ENCODE data around the gene DSTN.

The DSTN gene

GRCh38 chr20:17640146-17640874, 70.4 kb downstream of the DSTN start:
- no peak for DNase-seq

GRCh38 chr20:17640875-17641378, 71.1 kb downstream of the DSTN start:
- no peak for DNase-seq

- no peak for DNase-seq
Observed at GRCh38 chr20:17641520-17641964, 71.7 kb downstream of the DSTN start.

DNA sequence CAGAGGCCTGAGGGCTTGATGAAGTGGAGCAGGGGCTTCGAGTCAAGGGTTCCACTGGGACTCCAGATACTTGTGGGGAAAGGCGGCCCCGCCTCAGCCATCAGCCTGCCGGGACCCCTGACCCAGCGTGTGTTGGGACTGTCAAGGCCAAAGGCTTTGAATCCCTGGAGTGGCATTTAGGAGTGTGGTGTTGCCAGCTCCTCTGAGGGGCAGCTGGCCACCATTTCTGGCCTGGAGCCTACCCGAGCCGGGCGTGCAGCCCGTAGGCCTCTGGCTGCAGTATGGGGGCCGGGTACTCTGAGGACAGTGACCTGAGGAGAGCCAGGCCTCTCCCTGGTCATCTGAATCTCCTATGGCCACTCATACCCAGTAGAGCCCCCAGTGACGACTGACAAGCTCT, 72.1 kb downstream of the DSTN start:
- DNase-seq: no peak

DNA sequence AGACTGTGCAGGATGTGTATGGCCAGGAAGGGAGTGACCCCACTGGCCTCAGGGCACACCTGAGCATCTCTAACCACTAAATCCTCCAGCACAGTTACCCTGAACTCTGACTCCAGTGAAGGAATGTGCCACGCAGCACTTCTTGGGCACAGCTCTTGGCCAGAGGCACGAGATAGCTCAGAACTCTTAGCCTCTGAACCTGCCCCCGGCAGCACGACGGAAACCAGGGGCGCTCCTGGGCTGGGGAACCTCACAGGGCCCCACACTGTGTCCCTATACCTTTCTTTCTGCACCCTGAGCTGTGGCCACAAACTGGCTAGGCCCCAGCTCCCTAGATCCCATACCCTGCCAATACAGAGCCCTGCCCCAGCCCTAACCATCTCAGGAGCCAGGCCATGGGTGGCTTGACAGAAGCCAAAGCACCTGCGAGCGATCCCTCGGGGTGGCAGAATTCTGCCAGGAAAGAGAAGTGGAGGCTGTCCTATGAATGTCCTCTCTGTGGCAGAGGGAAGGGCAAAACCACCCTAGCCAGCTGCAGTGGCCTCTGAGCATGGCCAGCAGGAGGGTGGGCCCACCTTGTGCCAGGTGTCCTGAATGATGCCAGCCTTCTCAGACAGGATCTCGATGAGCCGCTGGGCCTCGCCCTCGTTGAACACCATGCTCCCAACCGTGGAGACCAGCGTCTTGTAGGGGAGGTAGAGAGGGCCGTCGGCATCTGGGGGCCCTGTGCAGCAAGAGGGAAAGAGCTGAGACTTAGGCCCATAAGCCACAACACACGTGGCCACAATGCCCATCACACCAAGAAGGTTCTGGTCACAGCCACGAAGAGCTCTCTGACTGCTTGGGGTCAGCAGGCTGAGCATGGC, 72.8 kb downstream of the DSTN start:
- DNase-seq: no peak

DNA sequence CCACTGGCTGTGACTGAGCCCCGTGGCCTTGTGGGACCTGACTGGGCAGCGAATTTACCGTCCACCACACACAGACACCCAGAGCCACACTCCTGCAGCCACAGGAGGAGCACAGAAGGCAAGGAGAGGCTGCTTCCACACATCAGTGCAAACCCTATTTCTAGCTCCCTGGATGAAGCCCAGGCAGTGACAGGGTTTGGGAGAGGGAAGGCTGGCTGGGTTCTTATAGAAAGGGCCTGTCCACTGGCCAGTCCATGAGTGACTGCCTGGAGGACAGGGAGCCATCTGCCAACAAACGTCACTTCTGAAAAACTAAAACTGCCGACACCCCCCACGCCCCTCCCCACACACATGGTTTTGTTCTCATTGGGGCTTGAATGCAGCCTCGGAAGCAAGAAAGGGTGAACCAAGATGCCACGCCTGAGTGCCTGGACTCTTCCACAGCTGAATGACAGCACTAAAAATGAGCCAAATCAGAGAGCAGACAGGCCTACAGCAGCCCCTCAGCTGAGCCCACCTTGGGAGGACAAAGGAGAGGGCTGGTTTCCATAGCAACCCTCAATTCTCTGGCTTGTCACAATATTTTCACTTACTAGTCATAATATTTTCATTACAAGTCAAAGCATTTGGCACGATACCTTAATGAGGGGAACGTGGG, 73.8 kb downstream of the DSTN start:
- DNase-seq: no peak

DNA sequence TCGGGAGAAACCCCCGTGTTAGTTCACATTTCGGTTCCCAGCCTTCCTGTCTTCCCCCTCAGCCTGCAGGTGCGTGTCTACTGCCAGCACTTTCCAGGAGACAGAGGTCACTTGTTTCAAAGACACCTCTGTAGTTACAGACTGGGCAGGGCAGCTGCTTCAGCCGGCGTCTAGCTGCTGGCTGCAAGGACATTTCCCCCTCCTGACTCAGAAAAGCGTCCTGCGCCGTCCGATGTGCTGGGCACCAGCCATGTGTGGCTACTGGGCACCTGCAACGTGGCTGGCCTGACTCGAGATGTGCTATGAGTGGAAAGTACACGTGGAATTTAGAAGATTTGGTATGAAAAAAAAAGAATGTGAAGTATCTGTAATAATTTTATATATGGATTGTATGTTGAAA, 74.6 kb downstream of the DSTN start:
- no peak for DNase-seq

DNA sequence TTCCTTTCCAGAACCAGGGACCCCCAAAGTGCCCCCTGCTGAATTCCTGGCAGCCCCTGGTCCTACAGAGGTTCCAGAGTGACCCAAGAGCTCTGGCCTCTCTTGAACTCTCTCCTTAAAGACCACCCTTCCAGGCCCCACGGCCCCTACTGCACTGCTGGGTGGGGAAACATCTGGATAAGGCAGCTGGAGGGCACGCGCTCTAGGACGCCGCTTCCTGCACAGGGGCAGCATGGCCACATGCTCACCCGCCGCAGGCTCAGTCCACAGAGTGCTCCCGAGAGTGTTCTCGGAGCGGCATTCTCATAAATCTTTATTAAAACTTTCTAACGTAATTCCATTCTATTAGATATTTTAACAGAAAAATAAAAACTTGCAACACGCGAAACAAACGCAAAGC, 75.1 kb downstream of the DSTN start:
- no peak for DNase-seq

DNA sequence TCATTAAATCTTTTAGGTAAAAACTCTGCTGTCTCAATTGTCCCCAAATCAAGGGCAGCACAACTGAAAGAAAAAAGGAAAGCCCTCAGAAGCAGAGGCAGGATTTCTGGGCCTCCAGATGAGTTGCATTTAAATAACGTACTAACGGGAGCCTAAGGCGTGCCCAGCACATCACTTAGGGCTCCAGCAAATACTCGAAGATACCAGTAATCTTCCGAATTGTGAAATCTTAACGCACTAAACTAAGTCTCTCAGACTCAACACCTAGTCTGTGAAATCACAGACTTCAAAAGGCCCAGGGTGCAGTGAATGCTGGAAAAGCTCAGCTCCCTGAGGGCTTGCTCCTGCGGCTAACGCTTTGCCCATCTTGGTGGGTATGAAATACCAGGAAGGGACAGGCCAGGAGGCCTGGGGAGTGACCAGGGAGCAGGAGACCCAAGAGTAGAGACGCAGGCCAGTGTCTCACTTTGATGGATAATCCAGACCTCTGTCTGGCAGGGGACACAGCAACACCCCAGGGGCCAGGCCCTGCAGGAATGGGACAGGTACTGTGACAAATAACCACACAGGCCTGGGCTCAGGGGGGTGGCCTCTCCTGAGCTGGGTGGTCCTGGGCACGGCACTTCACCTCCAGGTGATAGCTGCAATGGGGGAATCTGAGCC, 75.8 kb downstream of the DSTN start:
- DNase-seq: no peak

DNA sequence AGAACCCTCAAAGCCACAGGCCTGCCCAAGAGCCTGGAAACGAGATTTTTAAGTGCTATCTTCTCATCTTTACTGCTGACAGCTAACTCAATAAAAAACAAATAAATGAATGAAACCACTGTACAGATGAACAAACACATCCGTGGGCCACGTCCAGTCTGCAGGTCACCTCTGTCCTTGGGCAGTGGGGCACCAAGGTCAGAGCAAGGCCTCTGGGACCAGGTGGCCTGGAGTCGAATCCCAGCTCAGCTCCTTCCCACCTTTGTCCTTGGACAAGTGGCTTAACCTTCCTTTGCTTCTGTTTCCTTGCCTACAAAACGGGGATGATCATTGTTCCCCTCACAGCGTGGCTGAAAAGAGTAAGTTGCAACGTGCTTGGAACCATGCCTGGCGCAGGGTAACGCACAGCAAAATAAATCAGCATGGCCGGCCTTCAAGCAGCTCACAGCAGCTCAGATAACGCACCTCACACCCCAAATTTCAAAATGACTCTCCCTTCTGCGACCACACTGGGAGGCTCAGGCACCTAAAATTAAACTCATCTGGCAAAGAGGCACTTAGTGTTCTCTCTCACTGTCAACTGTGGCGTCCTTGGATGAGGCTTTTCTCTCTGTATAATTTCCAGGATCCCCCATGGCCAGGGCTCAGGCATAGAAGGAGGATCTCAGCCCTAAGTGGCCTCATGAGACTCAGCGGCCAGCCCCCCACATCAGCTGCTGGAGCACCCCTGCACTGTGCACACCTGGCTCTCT, 76.5 kb downstream of the DSTN start:
- DNase-seq: no peak

- no peak for DNase-seq
Observed at GRCh38 chr20:17646961-17647301, 77.1 kb downstream of the DSTN start.

GRCh38 chr20:17647391-17648314, 77.8 kb downstream of the DSTN start:
- DNase-seq: no peak

GRCh38 chr20:17648315-17648646, 78.4 kb downstream of the DSTN start:
- DNase-seq: no peak

DNA sequence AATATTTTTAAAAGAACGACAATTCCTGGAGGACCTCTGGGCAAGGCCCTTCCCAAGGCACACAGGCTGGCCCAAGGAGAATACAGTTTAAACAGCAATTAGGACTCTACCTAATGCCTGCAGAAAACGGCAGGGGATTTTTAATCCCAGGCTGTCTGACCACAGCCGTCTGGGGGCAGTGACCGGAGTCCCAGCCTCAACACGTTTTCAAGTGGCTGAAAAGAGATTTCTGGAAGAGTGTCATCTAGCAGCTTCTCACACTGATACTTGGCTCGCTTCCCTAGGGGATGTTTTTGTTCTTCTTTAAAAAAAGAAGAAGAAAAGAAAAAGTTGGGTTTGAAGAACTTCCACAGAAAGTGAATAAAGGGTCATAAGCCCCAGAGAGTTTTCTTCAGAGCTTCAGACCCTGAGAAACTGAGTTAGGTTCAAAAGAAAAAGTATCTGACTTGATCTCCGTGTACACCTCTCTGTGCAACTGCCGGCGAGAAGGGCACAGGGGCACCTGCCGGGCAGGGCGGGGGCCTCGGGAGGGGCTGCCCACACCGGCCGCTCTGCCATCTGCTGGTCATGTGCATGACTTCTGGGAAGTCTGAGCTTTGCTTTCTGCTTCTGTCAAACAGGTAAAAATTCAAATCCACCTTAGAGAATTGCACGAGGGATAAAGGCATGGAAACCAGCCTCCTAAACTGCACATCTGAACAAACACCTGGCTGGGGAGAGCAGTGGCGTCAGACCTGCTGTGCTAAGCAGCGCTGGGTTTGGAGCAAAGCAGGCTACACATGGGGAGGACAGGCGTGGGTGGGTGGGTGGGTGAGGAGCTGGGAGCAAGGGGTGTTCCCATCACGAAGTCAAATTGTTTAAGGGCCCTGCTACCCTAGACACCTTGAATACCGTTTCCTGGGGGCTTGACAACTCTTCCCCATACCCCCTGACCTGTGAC, 79.2 kb downstream of the DSTN start:
- DNase-seq: peak; percentile 57

DNA sequence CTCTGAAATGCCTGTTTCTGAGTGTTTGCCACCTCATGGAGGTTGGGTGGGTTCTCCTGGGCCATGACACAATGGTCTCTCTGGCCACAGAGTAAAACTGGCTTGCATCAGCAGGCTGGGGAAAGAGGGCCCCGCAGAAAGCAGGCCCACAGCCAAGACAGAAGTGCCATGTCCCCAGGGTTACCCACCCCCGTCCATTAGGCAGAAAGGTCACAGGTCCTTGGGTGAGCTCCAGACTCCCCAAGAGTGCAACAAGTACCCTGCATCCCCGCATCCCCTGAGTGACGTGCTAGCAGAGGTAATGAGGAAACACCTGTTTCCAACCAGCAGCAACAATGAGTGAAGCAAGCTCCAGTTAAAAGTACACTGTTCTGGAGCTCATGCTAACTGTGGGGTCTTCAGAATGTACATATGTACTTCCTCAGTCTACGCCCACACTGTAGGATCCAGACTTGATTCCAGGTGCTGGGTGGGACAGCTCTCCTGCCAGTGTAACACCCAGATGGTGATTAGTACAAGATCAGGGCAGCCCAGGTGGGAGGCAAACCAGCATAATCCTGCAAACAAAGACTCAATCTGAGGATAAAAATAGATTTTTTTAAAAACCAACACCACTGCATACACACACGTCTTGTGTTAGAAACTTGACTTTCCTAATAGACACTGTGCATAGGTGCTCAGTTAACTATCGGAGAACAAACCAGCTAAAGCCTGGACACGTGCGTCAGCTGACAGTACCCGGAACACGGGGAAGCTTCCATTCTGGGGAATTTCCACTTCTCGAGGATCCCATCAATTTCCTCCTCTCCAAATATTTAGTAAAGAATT, 80.6 kb downstream of the DSTN start:
- no peak for DNase-seq

DNA sequence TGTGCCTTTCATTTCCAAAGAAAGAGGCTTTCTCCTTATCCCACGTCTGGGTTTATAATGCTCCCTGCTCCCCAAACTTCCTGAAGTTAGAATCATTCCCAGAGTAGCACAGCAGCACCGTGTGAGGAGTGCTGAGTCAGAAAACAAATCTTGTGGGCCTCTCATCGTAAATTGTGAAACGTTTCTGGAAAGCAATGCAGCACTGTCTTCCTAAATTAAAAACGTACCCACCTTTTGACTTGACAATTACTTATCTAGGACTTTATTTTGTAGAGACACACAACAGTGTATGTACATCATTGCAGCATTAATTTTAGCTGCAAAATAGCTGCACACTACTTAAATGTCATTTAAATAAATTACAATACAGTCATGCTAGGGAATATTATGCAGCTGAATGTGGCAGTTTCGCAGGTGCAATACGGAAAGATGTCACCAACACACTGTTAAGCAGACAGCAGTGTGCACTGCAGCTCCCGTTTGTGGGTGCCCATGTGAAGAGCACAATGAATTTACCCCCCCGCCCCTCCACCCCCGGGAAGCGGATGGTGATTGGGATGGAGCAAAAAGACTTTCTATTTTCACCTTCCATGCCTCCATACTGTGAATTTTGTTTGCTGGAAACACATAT, 81.4 kb downstream of the DSTN start:
- no peak for DNase-seq

- no peak for DNase-seq
Observed at GRCh38 chr20:17651760-17652388, 82.0 kb downstream of the DSTN start.

DNA sequence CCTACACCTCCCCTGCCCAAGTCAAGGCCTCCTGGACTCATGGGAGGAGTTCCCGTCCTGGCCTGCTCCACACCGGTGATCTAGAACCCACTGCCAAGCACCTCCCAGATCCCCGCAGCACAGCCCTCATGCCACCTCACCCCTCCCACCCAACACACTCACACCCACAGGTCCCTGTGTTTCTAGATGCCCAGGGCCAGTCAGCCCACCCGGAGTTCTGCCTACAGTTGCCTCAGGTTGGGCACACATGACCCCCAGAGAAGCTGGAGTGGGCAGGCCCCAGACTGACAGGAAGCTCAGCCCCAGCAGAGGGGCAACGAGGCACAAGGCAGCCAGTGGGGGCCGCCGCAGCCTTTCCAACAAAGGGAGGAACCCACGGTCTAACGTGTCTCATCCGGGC, 82.5 kb downstream of the DSTN start:
- no peak for DNase-seq

All from CD4-positive, alpha-beta T cell treated with Interleukin-17A for 4 hours (primary cell).